K562 (cell line): ENCODE results near the gene DAB2IP.

ENCODE experiments used
- EHMT2 ChIP-seq: fragments of 450-650 bp; IDR thresholded peaks from 2 replicates; pipeline ENCODE4 v1.6.1; 2018; ENCODE audit warnings: antibody characterized with exemption
- EP300 ChIP-seq: IDR thresholded peaks from 2 replicates; pipeline ENCODE4 v1.6.1; 2012; ENCODE audit warnings: low read length, improper control_type of control experiment
- HCFC1 ChIP-seq: IDR thresholded peaks from 2 replicates; pipeline ENCODE4 v1.6.1; 2012; ENCODE audit warnings: low read depth, low read length, improper control_type of control experiment
- POLR2A ChIP-seq: fragments of 450-650 bp; conservative IDR thresholded peaks from 2 replicates; pipeline ENCODE4 v1.6.1; 2016
- POLR2AphosphoS5 ChIP-seq: IDR thresholded peaks from 2 replicates; pipeline ENCODE4 v1.6.1; 2011; ENCODE audit warnings: mild to moderate bottlenecking, low read depth, low read length, moderate library complexity; ENCODE audit not compliant: control insufficient read depth, insufficient read depth
- SIN3A ChIP-seq, 2 experiments: fragments of 150-350 bp in 1 of 2; IDR thresholded peaks; 2 replicates each; pipeline ENCODE4 v1.6.1; 2011 to 2016; ENCODE audit warnings: borderline replicate concordance in 2 of 2, low read depth in 2 of 2, low read length in 2 of 2, mild to moderate bottlenecking in 2 of 2, moderate library complexity in 2 of 2; ENCODE audit not compliant: control insufficient read depth in 1 of 2
- TRIM24 ChIP-seq, 2 experiments: fragments of 450-650 bp; IDR thresholded peaks; 2 replicates each; pipeline ENCODE4 v1.6.1; 2016
- YBX1 ChIP-seq: fragments of 450-650 bp; IDR thresholded peaks from 2 replicates; pipeline ENCODE4 v1.7.1; 2016; ENCODE audit warnings: mild to moderate bottlenecking
- ZC3H8 ChIP-seq: fragments of 450-650 bp; IDR thresholded peaks from 2 replicates; pipeline ENCODE4 v1.6.1; 2017
- TF ChIP-seq, protein P1 (sequence below): sonication (generic); formaldehyde crosslinking; IDR thresholded peaks from 2 replicates; pipeline ENCODE4 v1.9.0; 2022; ENCODE audit warnings: mild to moderate bottlenecking, missing genetic modification reagents

DNA sequence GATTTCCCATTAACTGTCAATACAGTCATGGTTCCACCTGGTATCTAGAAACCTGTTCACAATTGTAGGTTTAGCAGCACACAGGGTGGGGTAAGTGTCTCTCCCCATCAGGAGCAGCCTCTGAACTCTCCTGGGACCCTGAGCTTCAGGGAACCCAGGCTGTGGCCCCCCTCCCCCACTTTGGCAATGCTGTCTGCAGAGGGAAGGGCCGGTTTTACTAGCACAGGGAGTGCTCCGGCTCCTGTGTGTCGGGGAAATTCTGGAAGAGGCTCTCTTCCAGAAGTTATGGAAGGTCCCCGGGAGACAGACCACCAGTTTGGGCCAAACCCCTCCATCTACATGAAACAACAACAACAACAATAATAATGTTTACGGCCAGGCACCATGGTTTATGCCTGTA lies 9.9 kb downstream of the DAB2IP start:
- TF ChIP-seq ZC3H8, result no peak
- no peak for TF ChIP-seq POLR2A
- no peak for TF ChIP-seq POLR2AphosphoS5
- TF ChIP-seq SIN3A (IDR thresholded peaks at IDR 0.05; ENCODE audit: borderline replicate concordance in 2 of 2, control insufficient read depth in 1 of 2, low read depth in 2 of 2, low read length in 2 of 2), result no peak
- no peak for TF ChIP-seq HCFC1
- TF ChIP-seq YBX1, result no peak
- no peak for TF ChIP-seq EP300
- TF ChIP-seq, protein P1, sequence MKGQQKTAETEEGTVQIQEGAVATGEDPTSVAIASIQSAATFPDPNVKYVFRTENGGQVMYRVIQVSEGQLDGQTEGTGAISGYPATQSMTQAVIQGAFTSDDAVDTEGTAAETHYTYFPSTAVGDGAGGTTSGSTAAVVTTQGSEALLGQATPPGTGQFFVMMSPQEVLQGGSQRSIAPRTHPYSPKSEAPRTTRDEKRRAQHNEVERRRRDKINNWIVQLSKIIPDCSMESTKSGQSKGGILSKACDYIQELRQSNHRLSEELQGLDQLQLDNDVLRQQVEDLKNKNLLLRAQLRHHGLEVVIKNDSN (CRISPR knock-in tag), result no peak
- TF ChIP-seq EHMT2, result no peak
- no peak for TF ChIP-seq TRIM24 (IDR thresholded peaks at IDR 0.05)
